HepG2 (cell line): ENCODE measurements around the gene GLDN.

ENCODE experiments used
- KAT2B ChIP-seq: fragments of 150-350 bp; IDR thresholded peaks from 2 replicates; pipeline ENCODE4 v1.6.1; 2014; ENCODE audit warnings: low read depth, low read length, borderline replicate concordance
- KAT7 ChIP-seq: IDR thresholded peaks from 2 replicates; pipeline ENCODE4 v1.6.1; 2018; ENCODE audit warnings: borderline replicate concordance, missing compliant biosample characterization
- POLR2A ChIP-seq, 2 experiments: IDR thresholded peaks; 2 replicates each; pipeline ENCODE4 v1.6.1; 2011; ENCODE audit warnings: low read depth in 2 of 2, low read length in 2 of 2, mild to moderate bottlenecking in 1 of 2, moderate library complexity in 1 of 2; ENCODE audit not compliant: insufficient read depth in 1 of 2
- TP53 ChIP-seq: sonication (generic); formaldehyde crosslinking; conservative IDR thresholded peaks from 2 replicates; pipeline ENCODE4 v1.4.0; 2020; ENCODE audit warnings: missing genetic modification reagents
- USF2 ChIP-seq, 2 experiments: sonication (generic) in 1 of 2; formaldehyde crosslinking in 1 of 2; IDR thresholded peaks; 2 replicates each; pipeline versions ENCODE4 v1.5.1 to v1.6.1; 2011 to 2020; ENCODE audit warnings: borderline replicate concordance in 1 of 2, low read depth in 1 of 2, low read length in 1 of 2, mild to moderate bottlenecking in 1 of 2, missing genetic modification reagents in 1 of 2, moderate library complexity in 1 of 2
- ZNF20 ChIP-seq: sonication (generic); formaldehyde crosslinking; IDR thresholded peaks from 2 replicates; pipeline ENCODE4 v1.4.0; 2020; ENCODE audit warnings: mild to moderate bottlenecking, moderate library complexity, missing genetic modification reagents
- TF ChIP-seq, protein P1 (sequence below): sonication (generic); formaldehyde crosslinking; IDR thresholded peaks from 2 replicates; pipeline ENCODE4 v1.4.0; 2020; ENCODE audit warnings: missing genetic modification reagents

GRCh38 chr15:51335538-51336410, 5.7 kb upstream of the GLDN start:
- no peak for TF ChIP-seq KAT2B
- no peak for TF ChIP-seq ZNF20 (CRISPR knock-in tag)
- TF ChIP-seq USF2 (IDR thresholded peaks at IDR 0.05; ENCODE audit: low read depth, low read length), result no peak
- no peak for TF ChIP-seq USF2 (CRISPR knock-in tag; IDR thresholded peaks at IDR 0.05; ENCODE audit: borderline replicate concordance)
- no peak for TF ChIP-seq POLR2A (IDR thresholded peaks at IDR 0.05; ENCODE audit: insufficient read depth in 1 of 2, low read depth in 2 of 2, low read length in 2 of 2)
- TF ChIP-seq, protein P1, sequence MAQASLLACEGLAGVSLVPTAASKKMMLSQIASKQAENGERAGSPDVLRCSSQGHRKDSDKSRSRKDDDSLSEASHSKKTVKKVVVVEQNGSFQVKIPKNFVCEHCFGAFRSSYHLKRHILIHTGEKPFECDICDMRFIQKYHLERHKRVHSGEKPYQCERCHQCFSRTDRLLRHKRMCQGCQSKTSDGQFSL (CRISPR knock-in tag), result no peak
- no peak for TF ChIP-seq KAT7 (CRISPR knock-in tag)
- no peak for TF ChIP-seq TP53 (CRISPR knock-in tag)
